H9 (cell line): Measurements from ENCODE around the gene LAMP1. TPM values are rescaled to one million over a fixed set of nuclear protein-coding genes. Genes with fewer than 3 reads are reported as not detected.

Experiments used
- DNase-seq: peaks from one replicate; pipeline ENCODE4 v3.0.0-alpha.2; 2017
- H2AFZ ChIP-seq: one replicate; pipeline ENCODE4 v1.6.1; 2013; ENCODE audit warnings: mild to moderate bottlenecking, low read length, control low read depth, moderate library complexity
- H2AK5ac ChIP-seq: 2 replicates; pipeline ENCODE4 v1.6.1; 2013; ENCODE audit warnings: low read length, control low read depth, mixed read lengths; ENCODE audit not compliant: insufficient read length
- H2BK120ac ChIP-seq: one replicate; pipeline ENCODE4 v1.6.1; 2013; ENCODE audit warnings: low read depth, mild to moderate bottlenecking, low read length, control low read depth, inconsistent platforms; ENCODE audit not compliant: poor library complexity, severe bottlenecking
- H2BK12ac ChIP-seq: 2 replicates; pipeline ENCODE4 v1.6.1; 2013; ENCODE audit warnings: low read length, control low read depth, mixed read lengths, low read depth; ENCODE audit not compliant: insufficient read length
- H2BK15ac ChIP-seq: 2 replicates; pipeline ENCODE4 v1.6.1; 2013; ENCODE audit warnings: low read depth, low read length, control low read depth
- H2BK20ac ChIP-seq: one replicate; pipeline ENCODE4 v1.6.1; 2013; ENCODE audit warnings: low read depth, mild to moderate bottlenecking, low read length, control low read depth, inconsistent platforms; ENCODE audit not compliant: poor library complexity, severe bottlenecking
- H2BK5ac ChIP-seq: 2 replicates; pipeline ENCODE4 v1.6.1; 2013; ENCODE audit warnings: low read length, control low read depth, mixed read lengths; ENCODE audit not compliant: insufficient read length
- H3K14ac ChIP-seq: 2 replicates; pipeline ENCODE4 v1.6.1; 2013; ENCODE audit warnings: low read length, control low read depth; ENCODE audit not compliant: insufficient read depth
- H3K18ac ChIP-seq: 2 replicates; pipeline ENCODE4 v1.6.1; 2013; ENCODE audit warnings: low read depth, mild to moderate bottlenecking, mixed read lengths, low read length, control low read depth; ENCODE audit not compliant: insufficient read length
- H3K23ac ChIP-seq: 2 replicates; pipeline ENCODE4 v1.6.1; 2013; ENCODE audit warnings: low read length, control low read depth, mixed read lengths, low read depth; ENCODE audit not compliant: insufficient read length
- H3K23me2 ChIP-seq: 2 replicates; pipeline ENCODE4 v1.6.1; 2013; ENCODE audit warnings: low read depth, mild to moderate bottlenecking, mixed read lengths, low read length, control low read depth; ENCODE audit not compliant: insufficient read length, poor library complexity, severe bottlenecking
- H3K27ac ChIP-seq: 2 replicates; pipeline ENCODE4 v1.5.1; 2013; ENCODE audit warnings: low read length, control low read depth, mixed read lengths, low read depth; ENCODE audit not compliant: insufficient read length
- H3K27me3 ChIP-seq: 2 replicates; pipeline ENCODE4 v1.6.1; 2013; ENCODE audit warnings: low read length, control low read depth, inconsistent platforms; ENCODE audit not compliant: insufficient read depth
- H3K4ac ChIP-seq: 2 replicates; pipeline ENCODE4 v1.6.1; 2013; ENCODE audit warnings: low read depth, mild to moderate bottlenecking, control low read depth, inconsistent platforms, low read length, moderate library complexity
- H3K4me1 ChIP-seq: 2 replicates; pipeline ENCODE4 v1.6.1; 2013; ENCODE audit warnings: low read length, control low read depth, inconsistent platforms; ENCODE audit not compliant: insufficient read depth
- H3K4me2 ChIP-seq: 2 replicates; pipeline ENCODE4 v1.6.1; 2013; ENCODE audit warnings: low read length, control low read depth, mixed read lengths; ENCODE audit not compliant: insufficient read length, insufficient read depth
- H3K56ac ChIP-seq: 2 replicates; pipeline ENCODE4 v1.6.1; 2013; ENCODE audit warnings: low read depth, mild to moderate bottlenecking, mixed read lengths, low read length, control low read depth; ENCODE audit not compliant: insufficient read length
- H3K79me1 ChIP-seq: 2 replicates; pipeline ENCODE4 v1.6.1; 2013; ENCODE audit warnings: low read depth, mild to moderate bottlenecking, moderate library complexity, low read length, control low read depth, inconsistent platforms; ENCODE audit not compliant: insufficient read depth, poor library complexity, severe bottlenecking
- H3K79me2 ChIP-seq: 2 replicates; pipeline ENCODE4 v1.6.1; 2013; ENCODE audit warnings: low read length, control low read depth, inconsistent platforms; ENCODE audit not compliant: insufficient read depth
- H3K9ac ChIP-seq: 2 replicates; pipeline ENCODE4 v1.6.1; 2013; ENCODE audit warnings: low read length, control low read depth, mixed read lengths; ENCODE audit not compliant: insufficient read length; ENCODE audit errors: extremely low read depth
- H3K9me3 ChIP-seq: one replicate; pipeline ENCODE4 v1.6.1; 2013; ENCODE audit warnings: low read depth, low read length, inconsistent platforms; ENCODE audit not compliant: control insufficient read depth
- H3T11ph ChIP-seq: one replicate; pipeline ENCODE4 v1.6.1; 2013; ENCODE audit warnings: mild to moderate bottlenecking, low read length, control low read depth, inconsistent platforms
- H4K20me1 ChIP-seq: one replicate; pipeline ENCODE4 v1.6.1; 2013; ENCODE audit not compliant: control insufficient read depth, insufficient read length, insufficient read depth
- H4K5ac ChIP-seq: 2 replicates; pipeline ENCODE4 v1.6.1; 2013; ENCODE audit warnings: low read depth, mild to moderate bottlenecking, mixed read lengths, low read length, control low read depth; ENCODE audit not compliant: insufficient read length
- H4K8ac ChIP-seq: replicated peaks from 2 replicates; pipeline ENCODE4 v1.6.1; 2013; ENCODE audit warnings: low read length, control low read depth, mixed read lengths, low read depth; ENCODE audit not compliant: insufficient read length
- H4K91ac ChIP-seq: 2 replicates; pipeline ENCODE4 v1.6.1; 2013; ENCODE audit warnings: low read depth, mild to moderate bottlenecking, moderate library complexity, mixed read lengths, low read length, control low read depth; ENCODE audit not compliant: insufficient read length
- H3K27ac Mint-ChIP-seq, 3 experiments: 2 replicates in 2 of 3; 3 replicates in 1 of 3; pipeline ENCODE4 v1.8.0; 2020 to 2021; ENCODE audit warnings: mixed read lengths in 3 of 3, mild to moderate bottlenecking in 1 of 3, moderate library complexity in 1 of 3
- H3K27me3 Mint-ChIP-seq: 2 replicates; pipeline ENCODE4 v1.8.0; 2021; ENCODE audit warnings: low read depth, mild to moderate bottlenecking, moderate library complexity, mixed read lengths
- H3K36me3 Mint-ChIP-seq, 3 experiments: 2 replicates in 2 of 3; 3 replicates in 1 of 3; pipeline ENCODE4 v1.8.0; 2020 to 2021; ENCODE audit warnings: low read depth in 3 of 3, mixed read lengths in 3 of 3; ENCODE audit not compliant: insufficient read depth in 1 of 3
- H3K4me1 Mint-ChIP-seq, 2 experiments: 2 replicates each; pipeline ENCODE4 v1.8.0; 2020; ENCODE audit warnings: mixed read lengths in 2 of 2
- H3K4me3 Mint-ChIP-seq, 2 experiments: 2 replicates in 1 of 2; 3 replicates in 1 of 2; pipeline ENCODE4 v1.8.0; 2020 to 2021; ENCODE audit warnings: mild to moderate bottlenecking in 2 of 2, mixed read lengths in 2 of 2, moderate library complexity in 1 of 2
- H3K9me3 Mint-ChIP-seq, 2 experiments: 2 replicates in 1 of 2; 3 replicates in 1 of 2; pipeline ENCODE4 v1.8.0; 2020; ENCODE audit warnings: mild to moderate bottlenecking in 2 of 2, mixed read lengths in 2 of 2, moderate library complexity in 1 of 2
- CTCF ChIP-seq: fragments of 200-600 bp; sonication (generic); conservative IDR thresholded peaks from 3 replicates; pipeline ENCODE4 v1.8.0; 2021; ENCODE audit warnings: antibody characterized with exemption, mild to moderate bottlenecking
- WGBS: extraction: QIAGEN DNeasy Blood & Tissue Kit; methylation state at CpG from one replicate; pipeline ENCODE4 v1.1.7; 2013; ENCODE audit warnings: missing lambda C conversion rate, low lambda C conversion rate, mixed read lengths; ENCODE audit not compliant: insufficient read length; ENCODE audit errors: extremely low coverage; 5-methylcytosine and 5-hydroxymethylcytosine counted together
- total RNA-seq: library from RNA; stranded (reverse); gene quantifications from 2 replicates; pipeline ENCODE4 v1.2.1, GENCODE V29; 2021

LAMP1 gene
- total RNA-seq, 1 experiment from 2014 or later: 131 TPM

GRCh38 chr13:113283904-113284303 lies 13.1 kb upstream of the LAMP1 start:
- Histone ChIP-seq H4K91ac (no peak overlapping the region), H3K9ac (no peak overlapping the region), H2AFZ (no peak overlapping the region), H2BK12ac (peak overlapping the region; percentile 62), H3K4ac (no peak overlapping the region), H3K27me3 (no peaks in the 10 kb centered on the region), H3K79me1 (no peaks in the 10 kb centered on the region), H2BK120ac (no peak overlapping the region), H4K20me1 (no peaks in the 10 kb centered on the region), H3K4me2 (no peak overlapping the region), H3K27ac (no peak overlapping the region), H3K23me2 (no peaks in the 10 kb centered on the region), H2BK20ac (no peak overlapping the region), H2BK15ac (no peak overlapping the region), H4K5ac (no peak overlapping the region), H3K23ac (peak overlapping the region; percentile 97), H3K79me2 (no peaks in the 10 kb centered on the region), H2BK5ac (no peak overlapping the region), H3K14ac (no peak overlapping the region), H3K56ac (no peak overlapping the region), H3K4me1 (no peaks in the 10 kb centered on the region), H3T11ph (no peak overlapping the region), H3K18ac (no peak overlapping the region), H4K8ac (no peak overlapping the region), H2AK5ac (peak overlapping the region; percentile 75), H3K9me3 (no peaks in the 10 kb centered on the region)
- DNase-seq: no peak
- Mint-ChIP-seq H3K27ac (no peak overlapping the region), H3K4me3 (no peak overlapping the region), H3K9me3 (peaks cover 16 to 18% of the 10 kb centered on the region in 2 experiments), H3K4me1 (no peaks in the 10 kb centered on the region), H3K27me3 (peaks cover 44% of the 10 kb centered on the region), H3K36me3 (peaks cover 0 to 3% (median 1%) of the 10 kb centered on the region in 3 experiments; a peak in 2 of 7 replicates)
- TF ChIP-seq CTCF: no peak
- no CpG with 5 or more reads among the region's 8 CpGs for WGBS
